DOHH2 (cell line): ENCODE measurements around the gene NUDC.

Source experiments
- H3F3A ChIP-seq: fragments of 200-600 bp; sonication (generic), shearing (Covaris generic); 2 replicates; pipeline ENCODE4 v1.6.0; 2016; ENCODE audit warnings: antibody characterized with exemption, mild to moderate bottlenecking; ENCODE audit not compliant: control insufficient read depth, insufficient read depth
- H3K27ac ChIP-seq: fragments of 200-600 bp; sonication (generic); 2 replicates; pipeline ENCODE4 v1.5.1; 2014; ENCODE audit warnings: low read depth, mild to moderate bottlenecking, low read length, moderate library complexity
- H3K27me3 ChIP-seq: fragments of 200-600 bp; sonication (generic); 2 replicates; pipeline ENCODE4 v1.6.1; 2014; ENCODE audit warnings: mild to moderate bottlenecking, low read length, mixed read lengths; ENCODE audit not compliant: control insufficient read depth
- H3K36me3 ChIP-seq: fragments of 200-600 bp; sonication (generic); 2 replicates; pipeline ENCODE4 v1.6.1; 2014; ENCODE audit warnings: mild to moderate bottlenecking, low read length, moderate library complexity, mixed read lengths; ENCODE audit not compliant: control insufficient read depth
- H3K4me1 ChIP-seq: fragments of 200-600 bp; sonication (generic); 2 replicates; pipeline ENCODE4 v1.6.1; 2014; ENCODE audit warnings: mild to moderate bottlenecking, low read length, mixed read lengths; ENCODE audit not compliant: control insufficient read depth
- H3K4me2 ChIP-seq: fragments of 200-600 bp; sonication (generic); 2 replicates; pipeline ENCODE4 v1.6.0; 2014; ENCODE audit warnings: mild to moderate bottlenecking, low read length, moderate library complexity
- H3K4me3 ChIP-seq: fragments of 200-600 bp; sonication (generic); 2 replicates; pipeline ENCODE4 v1.5.1; 2014; ENCODE audit warnings: mild to moderate bottlenecking, low read length, mixed read lengths
- H3K79me2 ChIP-seq: fragments of 200-600 bp; sonication (generic); 2 replicates; pipeline ENCODE4 v1.6.1; 2014; ENCODE audit warnings: mild to moderate bottlenecking, low read length, mixed read lengths; ENCODE audit not compliant: control insufficient read depth
- H3K9me2 ChIP-seq: fragments of 200-600 bp; sonication (generic); replicated peaks from 2 replicates; pipeline ENCODE4 v1.6.1; 2014; ENCODE audit warnings: mild to moderate bottlenecking, low read length, mixed read lengths; ENCODE audit not compliant: control insufficient read depth
- H3K9me3 ChIP-seq: fragments of 200-600 bp; sonication (generic); 2 replicates; pipeline ENCODE4 v1.6.1; 2014; ENCODE audit warnings: antibody characterized with exemption, low read length, mixed read lengths; ENCODE audit not compliant: control insufficient read depth, insufficient read depth
- H4K20me1 ChIP-seq: fragments of 200-600 bp; sonication (generic); 2 replicates; pipeline ENCODE4 v1.6.0; 2014; ENCODE audit warnings: low read depth, mild to moderate bottlenecking, antibody characterized with exemption, low read length, moderate library complexity; ENCODE audit not compliant: control insufficient read depth, insufficient read depth
- CTCF ChIP-seq: fragments of 200-600 bp; sonication (generic); IDR thresholded peaks from one replicate; pipeline ENCODE4 v1.5.1; 2014; ENCODE audit warnings: antibody characterized with exemption, mild to moderate bottlenecking, low read depth, low read length; ENCODE audit not compliant: poor library complexity, severe bottlenecking
- EZH2phosphoT487 ChIP-seq: fragments of 200-600 bp; sonication (generic); IDR thresholded peaks from 2 replicates; pipeline ENCODE4 v1.6.1; 2017; ENCODE audit warnings: borderline replicate concordance, mild to moderate bottlenecking, antibody characterized with exemption, low read length, moderate library complexity, mixed read lengths

NUDC gene

GRCh38 chr1:26991310-26992116 lies 70.0 kb downstream of the NUDC start:
- peaks cover 16% of the 10 kb centered on the region for H3K4me1 ChIP-seq
- no peak overlapping the region for H3K4me3 ChIP-seq
- H3K27me3 ChIP-seq: peaks cover 57% of the 10 kb centered on the region
- no peaks in the 10 kb centered on the region for H4K20me1 ChIP-seq
- H3K9me3 ChIP-seq: no peaks in the 10 kb centered on the region
- no peak; the same call in 1 of the 2 replicates for TF ChIP-seq EZH2phosphoT487
- TF ChIP-seq CTCF: no peak
- no peaks in the 10 kb centered on the region for H3K79me2 ChIP-seq
- no peaks in the 10 kb centered on the region for H3K36me3 ChIP-seq
- no peaks in the 10 kb centered on the region for H3K9me2 ChIP-seq
- no peak overlapping the region for H3K27ac ChIP-seq
- H3K4me2 ChIP-seq: no peak overlapping the region
- H3F3A ChIP-seq: no peaks in the 10 kb centered on the region

- Histone ChIP-seq H3K4me2 (peak within 1 kb of the TSS; percentile 72), H3K79me2 (no peaks in the 10 kb centered on the region), H3K4me3 (peak within 1 kb of the TSS; percentile 69), H3K36me3 (no peaks in the 10 kb centered on the region), H4K20me1 (no peaks in the 10 kb centered on the region), H3K4me1 (peaks cover 11% of the 10 kb centered on the region), H3K9me3 (no peaks in the 10 kb centered on the region), H3K27ac (no peak within 1 kb of the TSS), H3F3A (no peaks in the 10 kb centered on the region), H3K27me3 (peaks cover 63% of the 10 kb centered on the region), H3K9me2 (no peaks in the 10 kb centered on the region)
- peak; percentile 53; the same call in 1 of the 2 replicates for TF ChIP-seq EZH2phosphoT487
- no peak for TF ChIP-seq CTCF
Measured at GRCh38 chr1:26993237-26994019, 71.9 kb downstream of the NUDC start, which contains the start of gene TRNP1. Gene TRNP1 (plus strand): TSS chr1:26993692. CDS start chr1:26993787, 95 bp downstream.

GRCh38 chr1:26994020-26994786 lies 72.7 kb downstream of the NUDC start:
- no peaks in the 10 kb centered on the region for H3K9me3 ChIP-seq
- H3K27me3 ChIP-seq: peaks cover 65% of the 10 kb centered on the region
- H3K4me2 ChIP-seq: peak overlapping the region; percentile 72
- no peaks in the 10 kb centered on the region for H3K36me3 ChIP-seq
- TF ChIP-seq EZH2phosphoT487: no peak; the same call in 1 of the 2 replicates
- TF ChIP-seq CTCF: no peak
- no peaks in the 10 kb centered on the region for H4K20me1 ChIP-seq
- no peaks in the 10 kb centered on the region for H3F3A ChIP-seq
- no peak overlapping the region for H3K27ac ChIP-seq
- H3K9me2 ChIP-seq: no peaks in the 10 kb centered on the region
- H3K4me1 ChIP-seq: peaks cover 11% of the 10 kb centered on the region
- H3K79me2 ChIP-seq: no peaks in the 10 kb centered on the region
- H3K4me3 ChIP-seq: peak overlapping the region; percentile 69
